H1 (cell line): ENCODE results near the gene GALNT2. TPM values are rescaled to one million over a fixed set of nuclear protein-coding genes. Genes with fewer than 3 reads are reported as not detected.

Experiments
- CTCF ChIA-PET: fragments of 300-600 bp; sonication (Branson Sonifier 250); formaldehyde crosslinking; loops from one replicate; lab custom pipeline; 2021; ENCODE audit not compliant: partially characterized antibody; lab: Charles Lee
- POLR2A ChIA-PET: fragments of 300-600 bp; sonication (Branson Sonifier 250); formaldehyde crosslinking; loops from one replicate; lab custom pipeline; 2021; ENCODE audit warnings: inconsistent platforms; ENCODE audit not compliant: partially characterized antibody; lab: Charles Lee
- DNase-seq, 2 experiments: peaks; one replicate each; pipeline versions ENCODE4 v3.0.0 to v3.0.0-alpha.2; 2010 to 2022; ENCODE audit warnings: low spot score in 2 of 2, low read depth in 1 of 2, mixed read lengths in 1 of 2
- FAIRE-seq: peaks from 2 replicates; lab custom pipeline; 2011; peaks lifted over from hg19 to GRCh38; lab: Jason Lieb, UNC
- H2AFZ ChIP-seq: 2 replicates; pipeline ENCODE4 v1.8.1; 2012; ENCODE audit warnings: low read length, inconsistent platforms
- H2AK5ac ChIP-seq: 2 replicates; pipeline ENCODE4 v1.6.1; 2013; ENCODE audit warnings: low read depth, low read length
- H2BK120ac ChIP-seq: replicated peaks from 2 replicates; pipeline ENCODE3; 2013; ENCODE audit warnings: low read depth, low read length, inconsistent platforms
- H2BK12ac ChIP-seq: 2 replicates; pipeline ENCODE4 v1.6.1; 2013; ENCODE audit warnings: low read depth, low read length
- H2BK15ac ChIP-seq: 2 replicates; pipeline ENCODE4 v1.6.1; 2013; ENCODE audit warnings: low read length
- H2BK20ac ChIP-seq: 2 replicates; pipeline ENCODE4 v1.6.1; 2013; ENCODE audit warnings: low read length
- H2BK5ac ChIP-seq: 2 replicates; pipeline ENCODE4 v1.6.1; 2013; ENCODE audit warnings: low read depth, low read length
- H3K14ac ChIP-seq: 2 replicates; pipeline ENCODE4 v1.6.1; 2013; ENCODE audit warnings: inconsistent platforms; ENCODE audit not compliant: insufficient read length
- H3K18ac ChIP-seq: 2 replicates; pipeline ENCODE4 v1.6.1; 2013; ENCODE audit warnings: low read length; ENCODE audit errors: extremely low read depth
- H3K23ac ChIP-seq: 2 replicates; pipeline ENCODE4 v1.6.1; 2013; ENCODE audit warnings: inconsistent platforms; ENCODE audit not compliant: insufficient read length
- H3K23me2 ChIP-seq: 2 replicates; pipeline ENCODE4 v1.6.1; 2013; ENCODE audit warnings: low read depth, low read length
- H3K27ac ChIP-seq: 2 replicates; pipeline ENCODE4 v1.6.1; 2011; ENCODE audit warnings: low read depth, low read length, inconsistent platforms
- H3K27me3 ChIP-seq, 4 experiments: replicated peaks in 1 of 4; 1 replicate in 1 of 4; 2 replicates in 3 of 4; pipeline versions ENCODE4 v1.6.1 to v1.8.1; 2011 to 2013; ENCODE audit warnings: low read length in 3 of 4, mild to moderate bottlenecking in 3 of 4, inconsistent platforms in 2 of 4, mixed read lengths in 2 of 4, moderate library complexity in 1 of 4; ENCODE audit not compliant: control insufficient read depth in 3 of 4, insufficient read depth in 3 of 4; ENCODE audit errors: extremely low read depth in 1 of 4
- H3K36me3 ChIP-seq, 4 experiments: 2 replicates each; pipeline versions ENCODE4 v1.6.1 to v1.8.1; 2011 to 2013; ENCODE audit warnings: mild to moderate bottlenecking in 4 of 4, low read length in 3 of 4, moderate library complexity in 2 of 4, control low read depth in 1 of 4, inconsistent platforms in 1 of 4; ENCODE audit not compliant: insufficient read depth in 4 of 4, control insufficient read depth in 2 of 4
- H3K4ac ChIP-seq: replicated peaks from 2 replicates; pipeline ENCODE3; 2013; ENCODE audit warnings: low read length, low read depth, mixed read lengths, inconsistent platforms; ENCODE audit not compliant: insufficient read length
- H3K4me1 ChIP-seq, 4 experiments: replicated peaks in 1 of 4; 1 replicate in 1 of 4; 2 replicates in 3 of 4; pipeline versions ENCODE4 v1.6.1 to v1.8.1; 2011 to 2013; ENCODE audit warnings: low read length in 3 of 4, inconsistent platforms in 2 of 4, mixed read lengths in 1 of 4; ENCODE audit not compliant: insufficient read depth in 4 of 4, control insufficient read depth in 3 of 4
- H3K4me2 ChIP-seq, 2 experiments: 2 replicates each; pipeline versions ENCODE4 v1.6.1 to v1.8.1; 2011 to 2013; ENCODE audit warnings: low read depth in 2 of 2, low read length in 2 of 2, control low read depth in 1 of 2, inconsistent platforms in 1 of 2, mild to moderate bottlenecking in 1 of 2; ENCODE audit not compliant: insufficient read depth in 1 of 2
- H3K4me3 ChIP-seq, 4 experiments: fragments of 200-600, 300-600 bp in 1 of 4; sonication (generic), shearing (Covaris generic), sonication (Bioruptor Twin) in 1 of 4; 2 replicates each; pipeline versions ENCODE4 v1.5.1 to v1.8.1; 2011 to 2016; ENCODE audit warnings: low read length in 4 of 4, low read depth in 3 of 4, control low read depth in 2 of 4, inconsistent platforms in 2 of 4, mild to moderate bottlenecking in 2 of 4, mixed read lengths in 1 of 4, moderate library complexity in 1 of 4; ENCODE audit not compliant: insufficient read depth in 2 of 4; ENCODE audit errors: extremely low read depth in 1 of 4
- H3K56ac ChIP-seq: replicated peaks from 2 replicates; pipeline ENCODE3; 2013; ENCODE audit warnings: low read depth, mild to moderate bottlenecking, mixed read lengths, low read length, inconsistent platforms; ENCODE audit not compliant: insufficient read length
- H3K79me1 ChIP-seq: 2 replicates; pipeline ENCODE4 v1.6.1; 2013; ENCODE audit warnings: low read depth, low read length, control low read depth
- H3K79me2 ChIP-seq, 2 experiments: 2 replicates each; pipeline versions ENCODE4 v1.6.1 to v1.8.1; 2012 to 2013; ENCODE audit warnings: low read length in 2 of 2, mild to moderate bottlenecking in 2 of 2, inconsistent platforms in 1 of 2; ENCODE audit not compliant: insufficient read depth in 2 of 2, control insufficient read depth in 1 of 2
- H3K9ac ChIP-seq, 4 experiments: replicated peaks in 1 of 4; 1 replicate in 1 of 4; 2 replicates in 3 of 4; pipeline versions ENCODE4 v1.6.1 to v1.8.1; 2011 to 2013; ENCODE audit warnings: low read depth in 3 of 4, low read length in 3 of 4, control low read depth in 2 of 4, mild to moderate bottlenecking in 2 of 4, moderate library complexity in 2 of 4, inconsistent platforms in 1 of 4; ENCODE audit errors: extremely low read depth in 1 of 4
- H3K9me3 ChIP-seq, 2 experiments: 2 replicates each; pipeline versions ENCODE4 v1.6.1 to v1.8.1; 2012 to 2013; ENCODE audit warnings: mild to moderate bottlenecking in 2 of 2, moderate library complexity in 2 of 2, control low read depth in 1 of 2, inconsistent platforms in 1 of 2, low read depth in 1 of 2, low read length in 1 of 2, mixed read lengths in 1 of 2; ENCODE audit not compliant: insufficient read depth in 2 of 2
- H4K20me1 ChIP-seq, 2 experiments: replicated peaks in 1 of 2; 2 replicates each; pipeline versions ENCODE3 to v1.8.1; 2011 to 2013; ENCODE audit warnings: inconsistent platforms in 2 of 2, low read length in 2 of 2, mild to moderate bottlenecking in 1 of 2; ENCODE audit not compliant: insufficient read depth in 2 of 2, control insufficient read depth in 1 of 2
- H4K5ac ChIP-seq: 2 replicates; pipeline ENCODE4 v1.6.1; 2013; ENCODE audit warnings: low read length, low read depth, mixed read lengths, inconsistent platforms; ENCODE audit not compliant: insufficient read length
- H4K8ac ChIP-seq: 2 replicates; pipeline ENCODE4 v1.8.0; 2013; ENCODE audit warnings: mild to moderate bottlenecking, moderate library complexity, low read length, inconsistent platforms; ENCODE audit not compliant: insufficient read depth; ENCODE audit errors: extremely low read depth
- H4K91ac ChIP-seq: replicated peaks from 2 replicates; pipeline ENCODE3; 2013; ENCODE audit warnings: low read length, mixed read lengths, inconsistent platforms; ENCODE audit not compliant: insufficient read length
- CBX5 ChIP-seq: fragments of 300-800, 300-1000 bp; sonication (generic); IDR thresholded peaks from 2 replicates; pipeline ENCODE4 v1.7.1; 2016; ENCODE audit warnings: antibody characterized with exemption, low read length, low read depth
- POLR2A ChIP-seq, 2 experiments: IDR thresholded peaks; 1 replicate in 1 of 2; 2 replicates in 1 of 2; pipeline ENCODE4 v1.6.1; 2011; ENCODE audit warnings: low read depth in 2 of 2, low read length in 2 of 2, mild to moderate bottlenecking in 2 of 2; ENCODE audit errors: control extremely low read depth in 1 of 2
- WGBS, 2 experiments: shearing (Covaris generic) in 1 of 2; methylation state at CpG; one replicate each; pipeline versions ENCODE4 v1.1.6 to v1.1.7; 2013 to 2015; ENCODE audit warnings: low lambda C conversion rate in 2 of 2, mixed read lengths in 2 of 2, inconsistent platforms in 1 of 2, low coverage in 1 of 2, missing lambda C conversion rate in 1 of 2; ENCODE audit not compliant: insufficient replicate concordance in 2 of 2, insufficient coverage in 1 of 2, insufficient read length in 1 of 2; ENCODE audit errors: extremely low coverage in 1 of 2, missing lambda C conversion rate in 1 of 2; 5-methylcytosine and 5-hydroxymethylcytosine counted together
- polyA plus RNA-seq, 7 experiments: library from polyadenylated mRNA; depleted of rRNA in 3 of 7; stranded (reverse) in 5 of 7; unstranded in 2 of 7; fragments of >200 nt in 5 of 7; fragments of 200-250 nt in 2 of 7; gene quantifications; 1 replicate in 5 of 7; 2 replicates in 1 of 7; 4 replicates in 1 of 7; pipeline versions ENCODE4 v1.2.1 to v1.2.3, GENCODE V29; 2011 to 2013; ENCODE audit warnings: missing spikeins in 2 of 7, mixed read lengths in 2 of 7
- total RNA-seq: library from RNA; stranded (reverse); fragmentation: NEBNext Ultra II Directional; extraction: Animal tissue kit (Norgen Biotek cat#: 25700); gene quantifications from 2 replicates; pipeline ENCODE4 v1.2.1, GENCODE V29; 2021

The GALNT2 gene
- total and polyA plus RNA-seq, 2 of the 8 experiments (the other 6 are each of a cell fraction or from before 2014, with no cell fraction given): 34.5 to 75.3 TPM

GRCh38 chr1:230169454-230170152 is 102.6 kb downstream of the GALNT2 start:
- Histone ChIP-seq H3K79me2 (peaks cover 0 to 42% of the 10 kb centered on the region in 2 experiments; a peak in 3 of 4 replicates), H4K8ac (no peak overlapping the region)
- WGBS, 2 experiments: 87% methylated on average over 8 of the region's 8 CpGs; no CpG with 5 or more reads in 1 of the 2 experiments
- TF ChIP-seq POLR2A (IDR thresholded peaks at IDR 0.05; ENCODE audit: control extremely low read depth in 1 of 2, low read depth in 2 of 2, low read length in 2 of 2) (no peak), CBX5 (no peak)

More at GRCh38 chr1:230169454-230170152, 102.6 kb downstream of the GALNT2 start:
- FAIRE-seq (no peak), DNase-seq (peak in 1 of 2 experiments; percentile 17)
- H3K36me3 ChIP-seq: no peaks in the 10 kb centered on the region
- H3K9me3 ChIP-seq: 0 out of 4 replicates have a peak, but pooled peaks cover 3 to 5% of the 10 kb centered on the region in 2 experiments
- H2AK5ac ChIP-seq: no peak overlapping the region
- no peak overlapping the region for H2BK20ac ChIP-seq
- H3K79me1 ChIP-seq: no peaks in the 10 kb centered on the region; the same call in 1 of the 2 replicates
- H3K27ac ChIP-seq: no peak overlapping the region
- H3K14ac ChIP-seq: no peak overlapping the region
- no peak overlapping the region for H2BK120ac ChIP-seq
- H3K18ac ChIP-seq: no peak overlapping the region
- no peaks in the 10 kb centered on the region for H3K27me3 ChIP-seq
- no peak overlapping the region for H3K56ac ChIP-seq
- no peak overlapping the region for H4K5ac ChIP-seq
- no peak overlapping the region for H3K23ac ChIP-seq
- H3K4me2 ChIP-seq: no peak overlapping the region
- H2BK5ac ChIP-seq: no peak overlapping the region
- no peak overlapping the region for H4K91ac ChIP-seq
- H2AFZ ChIP-seq: no peak overlapping the region
- H3K4me3 ChIP-seq: no peak overlapping the region
- no peak overlapping the region for H3K4ac ChIP-seq
- H4K20me1 ChIP-seq: peaks cover 0 to 1% of the 10 kb centered on the region in 2 experiments
- H2BK12ac ChIP-seq: no peak overlapping the region
- no peak overlapping the region for H2BK15ac ChIP-seq
- H3K4me1 ChIP-seq: peaks cover 0 to 4% (median 1%) of the 10 kb centered on the region in 4 experiments; a peak in 3 of 7 replicates
- CTCF ChIA-PET: interaction anchor here (1.0 kb wide), 2 partner anchors 13 to 49 kb away, joined by 3 read pairs; no protein-coding TSS in a partner anchor
- H3K9ac ChIP-seq: no peak overlapping the region
- H3K23me2 ChIP-seq: no peaks in the 10 kb centered on the region
- POLR2A ChIA-PET: no interaction called here
